ENCODE results near the gene OR2AE1. TPM values are rescaled to one million over a fixed set of nuclear protein-coding genes. Genes with fewer than 3 reads are reported as not detected.

OR2AE1 gene
- total and polyA plus RNA-seq, 2 of the 13 experiments (the other 11 are each of a cell fraction or from before 2014, with no cell fraction given): not detected

GRCh38 chr7:99827040-99827778 is 49.6 kb downstream of the OR2AE1 start (continued):
- TF ChIP-seq HMG20A (CRISPR knock-in tag; IDR thresholded peaks at IDR 0.05; ENCODE audit: borderline replicate concordance) (peak; percentile 92), SAFB2 (CRISPR knock-in tag; IDR thresholded peaks at IDR 0.05; ENCODE audit: borderline replicate concordance, low read depth) (no peak), ZNF136 (CRISPR knock-in tag; IDR thresholded peaks at IDR 0.05; ENCODE audit: low read depth) (no peak; the same call in 1 of the 2 replicates), ONECUT2 (CRISPR knock-in tag; IDR thresholded peaks at IDR 0.05) (peak; percentile 46), ZSCAN22 (CRISPR knock-in tag; IDR thresholded peaks at IDR 0.05) (no peak), ZNF646 (CRISPR knock-in tag; IDR thresholded peaks at IDR 0.05) (no peak)
- TF ChIP-seq, protein P1, sequence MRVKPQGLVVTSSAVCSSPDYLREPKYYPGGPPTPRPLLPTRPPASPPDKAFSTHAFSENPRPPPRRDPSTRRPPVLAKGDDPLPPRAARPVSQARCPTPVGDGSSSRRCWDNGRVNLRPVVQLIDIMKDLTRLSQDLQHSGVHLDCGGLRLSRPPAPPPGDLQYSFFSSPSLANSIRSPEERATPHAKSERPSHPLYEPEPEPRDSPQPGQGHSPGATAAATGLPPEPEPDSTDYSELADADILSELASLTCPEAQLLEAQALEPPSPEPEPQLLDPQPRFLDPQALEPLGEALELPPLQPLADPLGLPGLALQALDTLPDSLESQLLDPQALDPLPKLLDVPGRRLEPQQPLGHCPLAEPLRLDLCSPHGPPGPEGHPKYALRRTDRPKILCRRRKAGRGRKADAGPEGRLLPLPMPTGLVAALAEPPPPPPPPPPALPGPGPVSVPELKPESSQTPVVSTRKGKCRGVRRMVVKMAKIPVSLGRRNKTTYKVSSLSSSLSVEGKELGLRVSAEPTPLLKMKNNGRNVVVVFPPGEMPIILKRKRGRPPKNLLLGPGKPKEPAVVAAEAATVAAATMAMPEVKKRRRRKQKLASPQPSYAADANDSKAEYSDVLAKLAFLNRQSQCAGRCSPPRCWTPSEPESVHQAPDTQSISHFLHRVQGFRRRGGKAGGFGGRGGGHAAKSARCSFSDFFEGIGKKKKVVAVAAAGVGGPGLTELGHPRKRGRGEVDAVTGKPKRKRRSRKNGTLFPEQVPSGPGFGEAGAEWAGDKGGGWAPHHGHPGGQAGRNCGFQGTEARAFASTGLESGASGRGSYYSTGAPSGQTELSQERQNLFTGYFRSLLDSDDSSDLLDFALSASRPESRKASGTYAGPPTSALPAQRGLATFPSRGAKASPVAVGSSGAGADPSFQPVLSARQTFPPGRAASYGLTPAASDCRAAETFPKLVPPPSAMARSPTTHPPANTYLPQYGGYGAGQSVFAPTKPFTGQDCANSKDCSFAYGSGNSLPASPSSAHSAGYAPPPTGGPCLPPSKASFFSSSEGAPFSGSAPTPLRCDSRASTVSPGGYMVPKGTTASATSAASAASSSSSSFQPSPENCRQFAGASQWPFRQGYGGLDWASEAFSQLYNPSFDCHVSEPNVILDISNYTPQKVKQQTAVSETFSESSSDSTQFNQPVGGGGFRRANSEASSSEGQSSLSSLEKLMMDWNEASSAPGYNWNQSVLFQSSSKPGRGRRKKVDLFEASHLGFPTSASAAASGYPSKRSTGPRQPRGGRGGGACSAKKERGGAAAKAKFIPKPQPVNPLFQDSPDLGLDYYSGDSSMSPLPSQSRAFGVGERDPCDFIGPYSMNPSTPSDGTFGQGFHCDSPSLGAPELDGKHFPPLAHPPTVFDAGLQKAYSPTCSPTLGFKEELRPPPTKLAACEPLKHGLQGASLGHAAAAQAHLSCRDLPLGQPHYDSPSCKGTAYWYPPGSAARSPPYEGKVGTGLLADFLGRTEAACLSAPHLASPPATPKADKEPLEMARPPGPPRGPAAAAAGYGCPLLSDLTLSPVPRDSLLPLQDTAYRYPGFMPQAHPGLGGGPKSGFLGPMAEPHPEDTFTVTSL (CRISPR knock-in tag; IDR thresholded peaks at IDR 0.05; ENCODE audit: borderline replicate concordance): peak; percentile 87; the same call in 1 of the 2 replicates
- TF ChIP-seq, protein P2, sequence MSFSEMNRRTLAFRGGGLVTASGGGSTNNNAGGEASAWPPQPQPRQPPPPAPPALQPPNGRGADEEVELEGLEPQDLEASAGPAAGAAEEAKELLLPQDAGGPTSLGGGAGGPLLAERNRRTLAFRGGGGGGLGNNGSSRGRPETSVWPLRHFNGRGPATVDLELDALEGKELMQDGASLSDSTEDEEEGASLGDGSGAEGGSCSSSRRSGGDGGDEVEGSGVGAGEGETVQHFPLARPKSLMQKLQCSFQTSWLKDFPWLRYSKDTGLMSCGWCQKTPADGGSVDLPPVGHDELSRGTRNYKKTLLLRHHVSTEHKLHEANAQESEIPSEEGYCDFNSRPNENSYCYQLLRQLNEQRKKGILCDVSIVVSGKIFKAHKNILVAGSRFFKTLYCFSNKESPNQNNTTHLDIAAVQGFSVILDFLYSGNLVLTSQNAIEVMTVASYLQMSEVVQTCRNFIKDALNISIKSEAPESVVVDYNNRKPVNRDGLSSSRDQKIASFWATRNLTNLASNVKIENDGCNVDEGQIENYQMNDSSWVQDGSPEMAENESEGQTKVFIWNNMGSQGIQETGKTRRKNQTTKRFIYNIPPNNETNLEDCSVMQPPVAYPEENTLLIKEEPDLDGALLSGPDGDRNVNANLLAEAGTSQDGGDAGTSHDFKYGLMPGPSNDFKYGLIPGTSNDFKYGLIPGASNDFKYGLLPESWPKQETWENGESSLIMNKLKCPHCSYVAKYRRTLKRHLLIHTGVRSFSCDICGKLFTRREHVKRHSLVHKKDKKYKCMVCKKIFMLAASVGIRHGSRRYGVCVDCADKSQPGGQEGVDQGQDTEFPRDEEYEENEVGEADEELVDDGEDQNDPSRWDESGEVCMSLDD (CRISPR knock-in tag; IDR thresholded peaks at IDR 0.05; ENCODE audit: borderline replicate concordance): 0 out of 2 replicates have a peak, but pooled peaks have one; percentile 32
- TF ChIP-seq, protein P3, sequence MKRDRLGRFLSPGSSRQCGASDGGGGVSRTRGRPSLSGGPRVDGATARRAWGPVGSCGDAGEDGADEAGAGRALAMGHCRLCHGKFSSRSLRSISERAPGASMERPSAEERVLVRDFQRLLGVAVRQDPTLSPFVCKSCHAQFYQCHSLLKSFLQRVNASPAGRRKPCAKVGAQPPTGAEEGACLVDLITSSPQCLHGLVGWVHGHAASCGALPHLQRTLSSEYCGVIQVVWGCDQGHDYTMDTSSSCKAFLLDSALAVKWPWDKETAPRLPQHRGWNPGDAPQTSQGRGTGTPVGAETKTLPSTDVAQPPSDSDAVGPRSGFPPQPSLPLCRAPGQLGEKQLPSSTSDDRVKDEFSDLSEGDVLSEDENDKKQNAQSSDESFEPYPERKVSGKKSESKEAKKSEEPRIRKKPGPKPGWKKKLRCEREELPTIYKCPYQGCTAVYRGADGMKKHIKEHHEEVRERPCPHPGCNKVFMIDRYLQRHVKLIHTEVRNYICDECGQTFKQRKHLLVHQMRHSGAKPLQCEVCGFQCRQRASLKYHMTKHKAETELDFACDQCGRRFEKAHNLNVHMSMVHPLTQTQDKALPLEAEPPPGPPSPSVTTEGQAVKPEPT (CRISPR knock-in tag; IDR thresholded peaks at IDR 0.05; ENCODE audit: low read depth): no peak
